HL-60 (cell line): Measurements from ENCODE around the gene CCDC88C.

Experiments used
- CTCF ChIP-seq: IDR thresholded peaks from one replicate; pipeline ENCODE4 v1.5.1; 2011; ENCODE audit warnings: low read length, control low read depth, inconsistent platforms; ENCODE audit not compliant: insufficient read depth
- GABPA ChIP-seq: IDR thresholded peaks from 2 replicates; pipeline ENCODE4 v1.6.1; 2012; ENCODE audit warnings: low read depth
- POLR2AphosphoS5 ChIP-seq: IDR thresholded peaks from 2 replicates; pipeline ENCODE4 v1.6.1; 2012; ENCODE audit warnings: low read depth
- REST ChIP-seq: IDR thresholded peaks from 2 replicates; pipeline ENCODE4 v1.6.1; 2012; ENCODE audit warnings: low read depth; ENCODE audit not compliant: insufficient replicate concordance

GRCh38 chr14:91320266-91320665, 97.4 kb downstream of the CCDC88C start:
- TF ChIP-seq CTCF (no peak), GABPA (no peak), POLR2AphosphoS5 (no peak), REST (no peak)
